ENCODE results near the gene DCLRE1C. TPM values are rescaled to one million over a fixed set of nuclear protein-coding genes. Genes with fewer than 3 reads are reported as not detected.

The DCLRE1C gene
- total and polyA plus RNA-seq, 9 of the 15 experiments (the other 6 are each of a cell fraction or from before 2014, with no cell fraction given): 8.8 to 22.2 (median 13.9) TPM

GRCh38 chr10:14953424-14954000 is 384 bp downstream of the DCLRE1C start (continued):
- TF ChIP-seq SETDB1 (IDR thresholded peaks at IDR 0.05; ENCODE audit: low read length) (no peak), RBM25 (IDR thresholded peaks at IDR 0.05; ENCODE audit: low read depth, low read length, severe bottlenecking) (no peak), MAFF (IDR thresholded peaks at IDR 0.05; ENCODE audit: low read length) (no peak), TEAD1 (CRISPR knock-in tag; IDR thresholded peaks at IDR 0.05) (0 out of 4 replicates have a peak, but pooled peaks of 1 of the 2 experiments have one; percentile 33), MITF (IDR thresholded peaks at IDR 0.05) (no peak), ZBTB8A (IDR thresholded peaks at IDR 0.05; ENCODE audit: partially characterized antibody) (no peak), NELFE (IDR thresholded peaks at IDR 0.05; ENCODE audit: insufficient read depth, insufficient read length) (no peak), HDGF (IDR thresholded peaks at IDR 0.05) (no peak), CEBPG (CRISPR knock-in tag; IDR thresholded peaks at IDR 0.05) (0 out of 2 replicates have a peak, but pooled peaks have one; percentile 13), CEBPG (tag; conservative IDR thresholded peaks at IDR 0.05 in 1 of 2, IDR thresholded peaks at IDR 0.05 in 1 of 2) (no peak), ZNF507 (tag; conservative IDR thresholded peaks at IDR 0.05) (no peak), MYBL2 (IDR thresholded peaks at IDR 0.05; ENCODE audit: low read depth) (no peak), MYBL2 (CRISPR knock-in tag; IDR thresholded peaks at IDR 0.05; ENCODE audit: borderline replicate concordance) (no peak), TBL1XR1 (IDR thresholded peaks at IDR 0.05; ENCODE audit: low read length in 2 of 2) (no peak), ZNF124 (CRISPR knock-in tag; IDR thresholded peaks at IDR 0.05) (no peak), TAF7 (tag; IDR thresholded peaks at IDR 0.05) (0 out of 2 replicates have a peak, but pooled peaks have one; percentile 9), ZNF175 (CRISPR knock-in tag; IDR thresholded peaks at IDR 0.05; ENCODE audit: low read depth) (0 out of 2 replicates have a peak, but pooled peaks have one; percentile 50), LARP7 (IDR thresholded peaks at IDR 0.05) (no peak), RHOXF2B (CRISPR knock-in tag; conservative IDR thresholded peaks at IDR 0.05) (no peak), DIDO1 (tag; IDR thresholded peaks at IDR 0.05; ENCODE audit: low read depth) (no peak), ZNF695 (CRISPR knock-in tag; IDR thresholded peaks at IDR 0.05) (no peak), ZC3H4 (CRISPR knock-in tag; IDR thresholded peaks at IDR 0.05; ENCODE audit: borderline replicate concordance) (no peak), GTF2E2 (tag; IDR thresholded peaks at IDR 0.05) (no peak), MEF2A (IDR thresholded peaks at IDR 0.05; ENCODE audit: control insufficient read depth, low read depth, low read length) (peak; percentile 65; the same call in 1 of the 2 replicates), RCOR1 (IDR thresholded peaks at IDR 0.05; ENCODE audit: borderline replicate concordance in 1 of 2, low read depth in 2 of 2, low read length in 2 of 2) (0 out of 4 replicates have a peak, but pooled peaks of 1 of the 2 experiments have one; percentile 1)
- TF ChIP-seq, protein P1, sequence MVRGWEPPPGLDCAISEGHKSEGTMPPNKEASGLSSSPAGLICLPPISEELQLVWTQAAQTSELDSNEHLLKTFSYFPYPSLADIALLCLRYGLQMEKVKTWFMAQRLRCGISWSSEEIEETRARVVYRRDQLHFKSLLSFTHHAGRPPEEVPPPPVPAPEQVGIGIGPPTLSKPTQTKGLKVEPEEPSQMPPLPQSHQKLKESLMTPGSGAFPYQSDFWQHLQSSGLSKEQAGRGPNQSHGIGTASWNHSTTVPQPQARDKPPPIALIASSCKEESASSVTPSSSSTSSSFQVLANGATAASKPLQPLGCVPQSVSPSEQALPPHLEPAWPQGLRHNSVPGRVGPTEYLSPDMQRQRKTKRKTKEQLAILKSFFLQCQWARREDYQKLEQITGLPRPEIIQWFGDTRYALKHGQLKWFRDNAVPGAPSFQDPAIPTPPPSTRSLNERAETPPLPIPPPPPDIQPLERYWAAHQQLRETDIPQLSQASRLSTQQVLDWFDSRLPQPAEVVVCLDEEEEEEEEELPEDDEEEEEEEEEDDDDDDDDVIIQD (CRISPR knock-in tag; IDR thresholded peaks at IDR 0.05): peak; percentile 7; the same call in 1 of the 2 replicates
- TF ChIP-seq, protein P2, sequence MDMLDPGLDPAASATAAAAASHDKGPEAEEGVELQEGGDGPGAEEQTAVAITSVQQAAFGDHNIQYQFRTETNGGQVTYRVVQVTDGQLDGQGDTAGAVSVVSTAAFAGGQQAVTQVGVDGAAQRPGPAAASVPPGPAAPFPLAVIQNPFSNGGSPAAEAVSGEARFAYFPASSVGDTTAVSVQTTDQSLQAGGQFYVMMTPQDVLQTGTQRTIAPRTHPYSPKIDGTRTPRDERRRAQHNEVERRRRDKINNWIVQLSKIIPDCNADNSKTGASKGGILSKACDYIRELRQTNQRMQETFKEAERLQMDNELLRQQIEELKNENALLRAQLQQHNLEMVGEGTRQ (CRISPR knock-in tag; IDR thresholded peaks at IDR 0.05): no peak
